Lower lobe of right lung (tissue), 2 donors: ENCODE measurements around the gene SLF2. TPM values are rescaled to one million over a fixed set of nuclear protein-coding genes. Genes with fewer than 3 reads are reported as not detected.
A peak's percentile ranks its signal among the peaks of the same experiment; 100 is the strongest.

Experiments used
- ATAC-seq, 2 donors: fragments of 200-7000 bp; cut with Tn5 transposase; one replicate each; pipeline ENCODE4 v1.9.1; 2020 to 2022; ENCODE audit warnings: mild to moderate bottlenecking in 2 of 2, moderate library complexity in 2 of 2
- DNase-seq: peaks from one replicate; pipeline ENCODE4 v3.0.0-alpha.2; 2020
- H3K27ac ChIP-seq: fragments of 200-600 bp; one replicate; pipeline ENCODE4 v1.8.0; 2022
- H3K27me3 ChIP-seq: fragments of 200-600 bp; one replicate; pipeline ENCODE4 v1.8.0; 2022; ENCODE audit warnings: low read depth
- H3K36me3 ChIP-seq: fragments of 200-600 bp; one replicate; pipeline ENCODE4 v1.8.0; 2022; ENCODE audit warnings: mild to moderate bottlenecking
- H3K4me1 ChIP-seq: fragments of 200-600 bp; one replicate; pipeline ENCODE4 v1.8.0; 2022
- H3K4me3 ChIP-seq: fragments of 200-600 bp; one replicate; pipeline ENCODE4 v1.8.0; 2022; ENCODE audit warnings: mild to moderate bottlenecking
- H3K9me3 ChIP-seq: fragments of 200-600 bp; one replicate; pipeline ENCODE4 v1.8.0; 2022
- intact Hi-C: fragments of 100-400 bp; cut with DNase I; formaldehyde crosslinking; loops from one replicate; pipeline ENCODE4 v1.11.0; 2022
- total RNA-seq: library from RNA; stranded (reverse); fragmentation: NEBNext Ultra II Directional; extraction: Animal tissue kit (Norgen Biotek cat#: 25700); gene quantifications from one replicate; pipeline ENCODE4 v1.2.1, GENCODE V29; 2021
- TF ChIP-seq, protein P1 (sequence below): fragments of 200-600 bp; IDR thresholded peaks from one replicate; pipeline ENCODE4 v1.8.0; 2022; ENCODE audit warnings: antibody characterized with exemption, mild to moderate bottlenecking
- donor health status: DM: no; HTN: yes; CAD: no; lungs with severe emphysema.

Gene SLF2
- total RNA-seq, 1 donor from 2014 or later = 34.4 TPM

DNA sequence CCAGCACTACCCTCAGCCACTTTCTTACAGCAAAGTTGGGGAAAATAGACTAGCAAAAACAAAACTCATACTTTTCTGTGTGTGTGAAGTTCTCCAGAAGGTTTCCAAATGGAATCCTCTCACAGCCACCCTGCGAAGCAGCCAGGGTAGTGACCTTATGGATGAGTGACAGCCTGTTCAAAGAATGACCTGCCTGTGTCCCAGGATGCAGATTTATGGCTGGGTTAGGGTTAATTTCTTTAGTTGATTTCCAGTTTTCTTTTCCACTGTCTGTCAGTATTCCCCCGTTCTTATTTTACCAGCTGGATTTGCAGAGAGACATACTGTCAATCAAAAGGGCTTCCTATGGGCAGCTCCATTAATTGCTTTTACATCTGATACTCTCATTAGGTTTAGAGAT lies 54.1 kb downstream of the SLF2 start:
- TF ChIP-seq, protein P1, sequence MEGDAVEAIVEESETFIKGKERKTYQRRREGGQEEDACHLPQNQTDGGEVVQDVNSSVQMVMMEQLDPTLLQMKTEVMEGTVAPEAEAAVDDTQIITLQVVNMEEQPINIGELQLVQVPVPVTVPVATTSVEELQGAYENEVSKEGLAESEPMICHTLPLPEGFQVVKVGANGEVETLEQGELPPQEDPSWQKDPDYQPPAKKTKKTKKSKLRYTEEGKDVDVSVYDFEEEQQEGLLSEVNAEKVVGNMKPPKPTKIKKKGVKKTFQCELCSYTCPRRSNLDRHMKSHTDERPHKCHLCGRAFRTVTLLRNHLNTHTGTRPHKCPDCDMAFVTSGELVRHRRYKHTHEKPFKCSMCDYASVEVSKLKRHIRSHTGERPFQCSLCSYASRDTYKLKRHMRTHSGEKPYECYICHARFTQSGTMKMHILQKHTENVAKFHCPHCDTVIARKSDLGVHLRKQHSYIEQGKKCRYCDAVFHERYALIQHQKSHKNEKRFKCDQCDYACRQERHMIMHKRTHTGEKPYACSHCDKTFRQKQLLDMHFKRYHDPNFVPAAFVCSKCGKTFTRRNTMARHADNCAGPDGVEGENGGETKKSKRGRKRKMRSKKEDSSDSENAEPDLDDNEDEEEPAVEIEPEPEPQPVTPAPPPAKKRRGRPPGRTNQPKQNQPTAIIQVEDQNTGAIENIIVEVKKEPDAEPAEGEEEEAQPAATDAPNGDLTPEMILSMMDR = no peak
- no peak for DNase-seq
- no peak for ATAC-seq
- no peaks in the 10 kb centered on the region for H3K9me3 ChIP-seq
- H3K4me1 ChIP-seq = peaks cover 17% of the 10 kb centered on the region
- peaks cover 5% of the 10 kb centered on the region for H3K27me3 ChIP-seq
- no peak overlapping the region for H3K27ac ChIP-seq
- H3K36me3 ChIP-seq = peaks cover 34% of the 10 kb centered on the region
- no peak overlapping the region for H3K4me3 ChIP-seq
- intact Hi-C loops = no loop called here

DNA sequence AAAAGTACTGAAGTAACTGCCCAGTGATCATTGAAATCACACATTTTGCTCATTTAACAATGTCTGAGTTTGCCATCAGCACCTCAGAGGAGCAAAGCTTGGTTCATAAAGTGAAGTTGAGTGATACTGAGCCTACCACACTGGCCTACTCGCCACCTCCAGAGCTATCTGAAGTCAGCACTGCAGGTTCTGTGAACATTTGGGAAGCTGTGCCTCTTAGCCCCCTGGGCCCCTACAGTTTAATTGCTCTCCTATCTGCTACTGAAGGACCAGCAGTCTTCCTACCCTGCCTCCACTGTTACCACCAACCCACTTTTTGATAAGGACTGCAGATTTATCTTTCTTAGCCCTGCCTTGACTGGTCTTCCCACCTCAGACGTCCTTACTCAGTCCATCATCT lies 54.6 kb downstream of the SLF2 start:
- Histone ChIP-seq H3K27ac (no peak overlapping the region), H3K4me3 (no peak overlapping the region), H3K9me3 (no peaks in the 10 kb centered on the region), H3K27me3 (peaks cover 5% of the 10 kb centered on the region), H3K36me3 (peaks cover 30% of the 10 kb centered on the region), H3K4me1 (peaks cover 17% of the 10 kb centered on the region)
- intact Hi-C loops = no loop called here
- DNase-seq (no peak), ATAC-seq (no peak)
- TF ChIP-seq, protein P1 = no peak

DNA sequence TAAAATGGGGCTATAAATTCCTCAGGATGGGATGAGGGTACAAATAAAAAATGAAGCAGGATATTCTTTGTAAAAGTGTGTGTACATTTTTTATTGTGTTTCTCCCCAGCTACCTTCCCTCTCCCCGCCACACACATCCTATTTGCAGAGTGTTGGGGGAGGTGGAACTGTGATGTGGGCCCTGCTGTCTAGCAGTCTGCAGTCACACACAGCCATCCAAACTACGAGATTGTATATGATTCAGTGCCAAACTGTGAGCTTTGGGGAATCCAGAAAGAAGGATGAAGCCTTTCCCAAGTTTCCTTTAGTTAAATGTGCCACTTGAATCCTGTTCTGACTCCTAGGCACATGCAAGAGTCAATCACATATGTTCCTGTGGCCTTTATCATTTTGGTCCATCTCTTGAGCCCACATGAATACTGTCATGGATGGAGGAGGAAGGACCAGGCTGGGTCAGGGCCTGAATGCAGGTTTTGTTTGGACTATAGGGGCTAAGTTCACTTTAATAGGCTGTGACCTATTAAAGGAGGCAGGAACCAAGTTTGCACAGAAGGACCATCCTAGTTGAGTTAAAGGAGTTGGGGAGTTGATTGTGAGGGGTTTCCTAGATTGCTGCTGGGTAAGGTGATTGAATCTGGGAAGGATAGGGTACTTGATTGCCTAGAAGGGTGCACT lies 55.4 kb downstream of the SLF2 start:
- no peak for DNase-seq
- no peaks in the 10 kb centered on the region for H3K9me3 ChIP-seq
- TF ChIP-seq, protein P1 = no peak
- intact Hi-C loops = no loop called here
- no peak for ATAC-seq
- peaks cover 5% of the 10 kb centered on the region for H3K27me3 ChIP-seq
- no peak overlapping the region for H3K27ac ChIP-seq
- H3K4me1 ChIP-seq = peaks cover 17% of the 10 kb centered on the region
- H3K4me3 ChIP-seq = no peak overlapping the region
- peaks cover 21% of the 10 kb centered on the region for H3K36me3 ChIP-seq

DNA sequence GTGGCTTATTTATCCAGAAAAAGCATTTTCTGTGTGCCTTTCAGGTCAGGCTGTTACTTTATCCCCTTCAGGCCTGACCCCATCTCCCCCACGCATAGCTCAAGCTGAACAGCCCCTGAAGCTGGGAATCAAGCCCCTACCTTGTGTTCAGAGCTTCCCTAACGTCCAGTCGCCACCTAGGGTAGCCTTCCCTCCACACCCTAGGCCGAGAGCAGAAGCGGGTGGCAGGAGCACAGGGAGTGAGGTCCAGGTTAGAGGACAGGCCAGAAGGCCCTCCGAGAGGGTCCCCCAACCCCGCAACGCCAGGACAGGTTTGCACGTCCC lies 56.1 kb downstream of the SLF2 start:
- H3K4me3 ChIP-seq = peak overlapping the region; percentile 72
- no peak for DNase-seq

DNA sequence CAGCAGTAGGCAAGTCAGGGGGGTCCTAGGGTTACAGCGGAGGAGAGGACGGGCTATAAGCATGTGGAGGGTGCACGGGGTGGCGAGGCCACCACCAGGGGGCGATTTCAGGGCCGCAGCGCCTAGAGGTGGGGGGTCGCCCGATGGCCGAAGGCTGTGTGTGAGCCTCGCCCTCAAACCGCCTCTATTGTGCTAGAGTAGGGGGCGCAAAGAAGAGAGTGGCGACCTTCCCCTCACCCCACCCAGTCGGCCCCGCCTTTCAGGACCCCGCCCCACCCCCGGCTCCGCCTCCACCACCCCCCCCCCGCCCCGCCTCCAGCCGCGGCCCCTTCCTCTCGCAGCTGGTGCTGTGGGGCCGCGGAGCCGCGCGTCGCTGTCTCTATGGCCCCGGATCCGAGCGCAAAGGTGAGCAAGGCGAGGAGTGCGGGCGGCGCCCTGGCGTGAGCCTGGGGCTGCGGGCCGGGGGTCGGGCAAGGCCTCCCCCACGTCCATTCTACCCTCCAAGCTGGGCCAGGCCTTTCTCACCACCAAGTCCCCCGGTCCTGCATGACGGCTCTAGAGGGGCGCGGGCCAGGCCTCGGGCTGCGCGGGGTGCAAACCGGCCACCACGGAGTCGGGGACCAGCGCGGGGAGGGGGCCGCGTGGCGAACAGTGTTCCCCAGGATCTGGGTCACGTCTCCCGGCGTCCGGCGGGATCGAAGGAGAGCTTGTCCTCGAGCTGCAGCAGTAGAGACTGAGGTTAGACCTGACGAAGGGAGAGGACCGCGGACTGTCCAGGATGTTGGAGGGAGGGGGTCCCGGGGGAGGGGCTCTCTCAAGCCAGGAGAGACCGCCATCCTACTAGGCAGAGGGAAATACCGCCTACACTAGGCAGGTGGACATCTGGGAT lies 56.7 kb downstream of the SLF2 start, which contains the start of gene SEMA4G:
SEMA4G (plus strand) TSS at position 318 of the 889 bp plus-strand sequence. CDS start 3,409 bp downstream, outside the sequence.
- peaks cover 10% of the 10 kb centered on the region for H3K36me3 ChIP-seq
- intact Hi-C loops = no loop called here
- peaks cover 5% of the 10 kb centered on the region for H3K27me3 ChIP-seq
- ATAC-seq = peak; percentile 83 to 85
- H3K4me3 ChIP-seq = peak within 1 kb of the TSS; percentile 72
- DNase-seq = peak; percentile 60
- H3K9me3 ChIP-seq = no peaks in the 10 kb centered on the region
- TF ChIP-seq, protein P1 = peak; percentile 70
- H3K27ac ChIP-seq = no peak within 1 kb of the TSS
- H3K4me1 ChIP-seq = peaks cover 17% of the 10 kb centered on the region

More for the DNA sequence above, 56.1 kb downstream of the SLF2 start:
- ATAC-seq = peak; percentile 29 to 31
- intact Hi-C loops = no loop called here
- TF ChIP-seq, protein P1 = no peak
- no peaks in the 10 kb centered on the region for H3K9me3 ChIP-seq
- H3K4me1 ChIP-seq = peaks cover 17% of the 10 kb centered on the region
- no peak overlapping the region for H3K27ac ChIP-seq
- peaks cover 5% of the 10 kb centered on the region for H3K27me3 ChIP-seq
- H3K36me3 ChIP-seq = peaks cover 15% of the 10 kb centered on the region
